Endothelial cell (in vitro differentiated cells): ENCODE measurements around the gene CREB5. TPM values are rescaled to one million over a fixed set of nuclear protein-coding genes. Genes with fewer than 3 reads are reported as not detected.

Experiments
- DNase-seq: peaks from one replicate; pipeline ENCODE4 v3.0.0; 2021; ENCODE audit warnings: low spot score
- H3K27ac Mint-ChIP-seq: one replicate; pipeline ENCODE4 v1.8.0; 2021; ENCODE audit warnings: mixed read lengths, inconsistent platforms; ENCODE audit not compliant: unreplicated experiment
- H3K27me3 Mint-ChIP-seq: one replicate; pipeline ENCODE4 v1.8.0; 2021; ENCODE audit warnings: mild to moderate bottlenecking, moderate library complexity, mixed read lengths, inconsistent platforms; ENCODE audit not compliant: unreplicated experiment
- H3K36me3 Mint-ChIP-seq: one replicate; pipeline ENCODE4 v1.8.0; 2021; ENCODE audit warnings: mild to moderate bottlenecking, low read depth, mixed read lengths, inconsistent platforms; ENCODE audit not compliant: unreplicated experiment
- H3K4me1 Mint-ChIP-seq: one replicate; pipeline ENCODE4 v1.8.0; 2021; ENCODE audit warnings: mild to moderate bottlenecking, mixed read lengths, inconsistent platforms; ENCODE audit not compliant: unreplicated experiment
- H3K4me3 Mint-ChIP-seq: one replicate; pipeline ENCODE4 v1.8.0; 2021; ENCODE audit warnings: mild to moderate bottlenecking, mixed read lengths, inconsistent platforms; ENCODE audit not compliant: unreplicated experiment
- H3K9me3 Mint-ChIP-seq: one replicate; pipeline ENCODE4 v1.8.0; 2021; ENCODE audit warnings: mixed read lengths, inconsistent platforms; ENCODE audit not compliant: unreplicated experiment
- CTCF ChIP-seq: fragments of 200-600 bp; sonication (generic); IDR thresholded peaks from one replicate; pipeline ENCODE4 v1.5.0; 2021; ENCODE audit warnings: antibody characterized with exemption; ENCODE audit not compliant: unreplicated experiment
- total RNA-seq: library from RNA; stranded (reverse); fragmentation: NEBNext Ultra II Directional; extraction: Animal tissue kit (Norgen Biotek cat#: 25700); gene quantifications from one replicate; pipeline ENCODE4 v1.2.1, GENCODE V29; 2021; ENCODE audit not compliant: unreplicated experiment

The CREB5 gene
- total RNA-seq, 1 donor from 2014 or later: 5.6 TPM

- Mint-ChIP-seq H3K27ac (no peak overlapping the region), H3K36me3 (no peaks in the 10 kb centered on the region), H3K4me3 (no peak overlapping the region), H3K9me3 (no peaks in the 10 kb centered on the region), H3K4me1 (peaks cover 63% of the 10 kb centered on the region), H3K27me3 (peaks cover 5% of the 10 kb centered on the region)
- no peak for DNase-seq
- no peak for TF ChIP-seq CTCF
Measured at GRCh38 chr7:28554802-28555471, 142.6 kb downstream of the CREB5 start.

GRCh38 chr7:28556025-28556424 is 143.7 kb downstream of the CREB5 start:
- Mint-ChIP-seq H3K27ac (no peak overlapping the region), H3K4me3 (no peak overlapping the region), H3K4me1 (peaks cover 72% of the 10 kb centered on the region)

GRCh38 chr7:28556671-28557070 is 144.4 kb downstream of the CREB5 start:
- Mint-ChIP-seq H3K27me3 (peaks cover 9% of the 10 kb centered on the region), H3K4me3 (no peak overlapping the region), H3K4me1 (peaks cover 67% of the 10 kb centered on the region), H3K9me3 (no peaks in the 10 kb centered on the region), H3K36me3 (no peaks in the 10 kb centered on the region), H3K27ac (no peak overlapping the region)
- TF ChIP-seq CTCF: no peak
- no peak for DNase-seq

More at GRCh38 chr7:28556025-28556424, 143.7 kb downstream of the CREB5 start:
- DNase-seq: no peak
- no peaks in the 10 kb centered on the region for H3K9me3 Mint-ChIP-seq
- H3K36me3 Mint-ChIP-seq: no peaks in the 10 kb centered on the region
- peaks cover 9% of the 10 kb centered on the region for H3K27me3 Mint-ChIP-seq
- no peak for TF ChIP-seq CTCF

- Mint-ChIP-seq H3K27me3 (peaks cover 6% of the 10 kb centered on the region), H3K4me1 (peaks cover 54% of the 10 kb centered on the region), H3K4me3 (no peak overlapping the region), H3K27ac (no peak overlapping the region), H3K36me3 (no peaks in the 10 kb centered on the region), H3K9me3 (no peaks in the 10 kb centered on the region)
- DNase-seq: no peak
- TF ChIP-seq CTCF: no peak
Measured at GRCh38 chr7:28558236-28558635, 145.9 kb downstream of the CREB5 start.

- no peaks in the 10 kb centered on the region for H3K9me3 Mint-ChIP-seq
- no peak for DNase-seq
- TF ChIP-seq CTCF: no peak
- no peak overlapping the region for H3K27ac Mint-ChIP-seq
- H3K4me3 Mint-ChIP-seq: no peak overlapping the region
- H3K4me1 Mint-ChIP-seq: peaks cover 36% of the 10 kb centered on the region
- H3K36me3 Mint-ChIP-seq: no peaks in the 10 kb centered on the region
- H3K27me3 Mint-ChIP-seq: peaks cover 6% of the 10 kb centered on the region
Measured at GRCh38 chr7:28560767-28561166, 148.4 kb downstream of the CREB5 start.
